HEK293T (cell line): ENCODE data around the gene EIF3D.

Experiments
- ELF4 ChIP-seq: fragments of 450-650 bp; IDR thresholded peaks from 2 replicates; pipeline ENCODE4 v1.6.1; 2017; ENCODE audit warnings: antibody characterized with exemption
- FOXK2 ChIP-seq: fragments of 450-650 bp; IDR thresholded peaks from 2 replicates; pipeline ENCODE4 v1.6.1; 2016; ENCODE audit warnings: mild to moderate bottlenecking

DNA sequence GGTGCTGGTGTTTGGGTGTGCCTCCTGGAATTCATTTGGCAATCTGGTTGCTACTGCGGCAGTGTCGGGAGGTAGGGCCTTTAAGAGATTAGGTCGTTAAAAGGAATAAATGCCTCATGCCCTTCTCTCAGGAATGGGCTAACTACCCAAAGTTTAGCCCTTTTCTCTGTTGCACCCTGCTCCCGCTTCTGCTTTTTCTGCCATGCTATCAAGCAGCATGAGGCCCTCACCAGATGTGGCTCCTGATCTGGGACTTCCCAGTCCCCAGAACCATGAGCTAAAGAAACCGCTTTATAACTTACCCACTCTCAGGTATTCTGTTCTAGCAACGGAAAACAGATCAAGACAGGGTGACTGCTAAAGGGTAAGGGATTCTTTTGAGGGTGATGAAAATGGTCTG is 6.3 kb downstream of the EIF3D start:
- TF ChIP-seq FOXK2 (no peak), ELF4 (no peak)
